ENCODE measurements around the gene NSDHL. TPM values are rescaled to one million over a fixed set of nuclear protein-coding genes. Genes with fewer than 3 reads are reported as not detected.

NSDHL gene
- total and polyA plus RNA-seq, 2 experiments from 2014 or later: 32.4 to 34.3 TPM

DNA sequence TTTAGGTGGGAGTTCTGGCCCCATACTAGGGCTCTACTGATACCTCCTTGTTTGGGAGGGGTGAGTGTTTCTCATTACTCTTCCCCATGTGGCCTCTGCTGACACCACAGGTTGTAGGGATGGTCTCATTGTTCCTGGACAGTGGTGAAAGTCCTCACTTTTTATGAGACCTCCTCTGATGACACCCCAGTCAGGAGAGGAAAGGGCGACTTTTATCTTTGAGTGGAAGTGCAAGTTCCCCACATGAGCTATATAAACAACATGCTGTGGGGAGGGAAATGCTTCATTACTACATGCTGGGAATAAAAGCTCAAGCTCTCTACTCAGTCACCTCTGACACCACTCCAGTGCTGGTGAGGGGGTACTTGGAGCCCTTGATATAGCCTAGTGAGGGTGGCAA, 31.9 kb upstream of the NSDHL start:
- Mint-ChIP-seq H3K4me1 (no peaks in the 10 kb centered on the region), H3K36me3 (ENCODE audit: low read depth) (no peaks in the 10 kb centered on the region), H3K27ac (no peak overlapping the region), H3K4me3 (no peak overlapping the region), H3K27me3 (ENCODE audit: insufficient read depth, low read depth, poor library complexity) (peaks cover 5% of the 10 kb centered on the region), H3K9me3 (no peaks in the 10 kb centered on the region)
- H3K4me3 ChIP-seq: no peak overlapping the region
- no peaks in the 10 kb centered on the region for H3K9me2 ChIP-seq (ENCODE audit: insufficient read depth)
- H3F3A ChIP-seq (replicated peaks; ENCODE audit: low read depth): no peaks in the 10 kb centered on the region
- H3K36me3 ChIP-seq (ENCODE audit: insufficient read depth): no peaks in the 10 kb centered on the region
- no peak for DNase-seq (ENCODE audit: low spot score)
- no peak overlapping the region for H3K27ac ChIP-seq (ENCODE audit: low read depth)
- no peaks in the 10 kb centered on the region for H3K79me2 ChIP-seq (replicated peaks; ENCODE audit: insufficient read depth)
- H3K27me3 ChIP-seq (ENCODE audit: insufficient read depth): no peaks in the 10 kb centered on the region
- no peak overlapping the region for H2AFZ ChIP-seq
- H3K4me2 ChIP-seq: no peak overlapping the region
- ATAC-seq: no peak
- TF ChIP-seq ZNF114 (CRISPR knock-in tag; IDR thresholded peaks at IDR 0.05) (no peak), EZH2phosphoT487 (IDR thresholded peaks at IDR 0.05; ENCODE audit: unreplicated experiment) (no peak), ZNF331 (CRISPR knock-in tag; IDR thresholded peaks at IDR 0.05; ENCODE audit: low read depth) (no peak), CREB1 (CRISPR knock-in tag; IDR thresholded peaks at IDR 0.05; ENCODE audit: low read depth) (no peak), JUNB (IDR thresholded peaks at IDR 0.05; ENCODE audit: unreplicated experiment) (no peak), EZH2 (IDR thresholded peaks at IDR 0.05; ENCODE audit: low read depth, unreplicated experiment) (no peak), NANOG (IDR thresholded peaks at IDR 0.05; ENCODE audit: borderline replicate concordance) (no peak), POLR2AphosphoS5 (IDR thresholded peaks at IDR 0.05; ENCODE audit: low read depth) (no peak), STAT1 (IDR thresholded peaks at IDR 0.05; ENCODE audit: unreplicated experiment) (no peak)
- TF ChIP-seq, protein P1, sequence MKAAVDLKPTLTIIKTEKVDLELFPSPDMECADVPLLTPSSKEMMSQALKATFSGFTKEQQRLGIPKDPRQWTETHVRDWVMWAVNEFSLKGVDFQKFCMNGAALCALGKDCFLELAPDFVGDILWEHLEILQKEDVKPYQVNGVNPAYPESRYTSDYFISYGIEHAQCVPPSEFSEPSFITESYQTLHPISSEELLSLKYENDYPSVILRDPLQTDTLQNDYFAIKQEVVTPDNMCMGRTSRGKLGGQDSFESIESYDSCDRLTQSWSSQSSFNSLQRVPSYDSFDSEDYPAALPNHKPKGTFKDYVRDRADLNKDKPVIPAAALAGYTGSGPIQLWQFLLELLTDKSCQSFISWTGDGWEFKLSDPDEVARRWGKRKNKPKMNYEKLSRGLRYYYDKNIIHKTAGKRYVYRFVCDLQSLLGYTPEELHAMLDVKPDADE (IDR thresholded peaks at IDR 0.05): no peak
- TF ChIP-seq, protein P2, sequence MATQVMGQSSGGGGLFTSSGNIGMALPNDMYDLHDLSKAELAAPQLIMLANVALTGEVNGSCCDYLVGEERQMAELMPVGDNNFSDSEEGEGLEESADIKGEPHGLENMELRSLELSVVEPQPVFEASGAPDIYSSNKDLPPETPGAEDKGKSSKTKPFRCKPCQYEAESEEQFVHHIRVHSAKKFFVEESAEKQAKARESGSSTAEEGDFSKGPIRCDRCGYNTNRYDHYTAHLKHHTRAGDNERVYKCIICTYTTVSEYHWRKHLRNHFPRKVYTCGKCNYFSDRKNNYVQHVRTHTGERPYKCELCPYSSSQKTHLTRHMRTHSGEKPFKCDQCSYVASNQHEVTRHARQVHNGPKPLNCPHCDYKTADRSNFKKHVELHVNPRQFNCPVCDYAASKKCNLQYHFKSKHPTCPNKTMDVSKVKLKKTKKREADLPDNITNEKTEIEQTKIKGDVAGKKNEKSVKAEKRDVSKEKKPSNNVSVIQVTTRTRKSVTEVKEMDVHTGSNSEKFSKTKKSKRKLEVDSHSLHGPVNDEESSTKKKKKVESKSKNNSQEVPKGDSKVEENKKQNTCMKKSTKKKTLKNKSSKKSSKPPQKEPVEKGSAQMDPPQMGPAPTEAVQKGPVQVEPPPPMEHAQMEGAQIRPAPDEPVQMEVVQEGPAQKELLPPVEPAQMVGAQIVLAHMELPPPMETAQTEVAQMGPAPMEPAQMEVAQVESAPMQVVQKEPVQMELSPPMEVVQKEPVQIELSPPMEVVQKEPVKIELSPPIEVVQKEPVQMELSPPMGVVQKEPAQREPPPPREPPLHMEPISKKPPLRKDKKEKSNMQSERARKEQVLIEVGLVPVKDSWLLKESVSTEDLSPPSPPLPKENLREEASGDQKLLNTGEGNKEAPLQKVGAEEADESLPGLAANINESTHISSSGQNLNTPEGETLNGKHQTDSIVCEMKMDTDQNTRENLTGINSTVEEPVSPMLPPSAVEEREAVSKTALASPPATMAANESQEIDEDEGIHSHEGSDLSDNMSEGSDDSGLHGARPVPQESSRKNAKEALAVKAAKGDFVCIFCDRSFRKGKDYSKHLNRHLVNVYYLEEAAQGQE (IDR thresholded peaks at IDR 0.05; ENCODE audit: unreplicated experiment): no peak
- TF ChIP-seq, protein P3, sequence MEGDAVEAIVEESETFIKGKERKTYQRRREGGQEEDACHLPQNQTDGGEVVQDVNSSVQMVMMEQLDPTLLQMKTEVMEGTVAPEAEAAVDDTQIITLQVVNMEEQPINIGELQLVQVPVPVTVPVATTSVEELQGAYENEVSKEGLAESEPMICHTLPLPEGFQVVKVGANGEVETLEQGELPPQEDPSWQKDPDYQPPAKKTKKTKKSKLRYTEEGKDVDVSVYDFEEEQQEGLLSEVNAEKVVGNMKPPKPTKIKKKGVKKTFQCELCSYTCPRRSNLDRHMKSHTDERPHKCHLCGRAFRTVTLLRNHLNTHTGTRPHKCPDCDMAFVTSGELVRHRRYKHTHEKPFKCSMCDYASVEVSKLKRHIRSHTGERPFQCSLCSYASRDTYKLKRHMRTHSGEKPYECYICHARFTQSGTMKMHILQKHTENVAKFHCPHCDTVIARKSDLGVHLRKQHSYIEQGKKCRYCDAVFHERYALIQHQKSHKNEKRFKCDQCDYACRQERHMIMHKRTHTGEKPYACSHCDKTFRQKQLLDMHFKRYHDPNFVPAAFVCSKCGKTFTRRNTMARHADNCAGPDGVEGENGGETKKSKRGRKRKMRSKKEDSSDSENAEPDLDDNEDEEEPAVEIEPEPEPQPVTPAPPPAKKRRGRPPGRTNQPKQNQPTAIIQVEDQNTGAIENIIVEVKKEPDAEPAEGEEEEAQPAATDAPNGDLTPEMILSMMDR (conservative IDR thresholded peaks at IDR 0.05; ENCODE audit: low read depth in 2 of 2): no peak
- TF ChIP-seq, protein P4, sequence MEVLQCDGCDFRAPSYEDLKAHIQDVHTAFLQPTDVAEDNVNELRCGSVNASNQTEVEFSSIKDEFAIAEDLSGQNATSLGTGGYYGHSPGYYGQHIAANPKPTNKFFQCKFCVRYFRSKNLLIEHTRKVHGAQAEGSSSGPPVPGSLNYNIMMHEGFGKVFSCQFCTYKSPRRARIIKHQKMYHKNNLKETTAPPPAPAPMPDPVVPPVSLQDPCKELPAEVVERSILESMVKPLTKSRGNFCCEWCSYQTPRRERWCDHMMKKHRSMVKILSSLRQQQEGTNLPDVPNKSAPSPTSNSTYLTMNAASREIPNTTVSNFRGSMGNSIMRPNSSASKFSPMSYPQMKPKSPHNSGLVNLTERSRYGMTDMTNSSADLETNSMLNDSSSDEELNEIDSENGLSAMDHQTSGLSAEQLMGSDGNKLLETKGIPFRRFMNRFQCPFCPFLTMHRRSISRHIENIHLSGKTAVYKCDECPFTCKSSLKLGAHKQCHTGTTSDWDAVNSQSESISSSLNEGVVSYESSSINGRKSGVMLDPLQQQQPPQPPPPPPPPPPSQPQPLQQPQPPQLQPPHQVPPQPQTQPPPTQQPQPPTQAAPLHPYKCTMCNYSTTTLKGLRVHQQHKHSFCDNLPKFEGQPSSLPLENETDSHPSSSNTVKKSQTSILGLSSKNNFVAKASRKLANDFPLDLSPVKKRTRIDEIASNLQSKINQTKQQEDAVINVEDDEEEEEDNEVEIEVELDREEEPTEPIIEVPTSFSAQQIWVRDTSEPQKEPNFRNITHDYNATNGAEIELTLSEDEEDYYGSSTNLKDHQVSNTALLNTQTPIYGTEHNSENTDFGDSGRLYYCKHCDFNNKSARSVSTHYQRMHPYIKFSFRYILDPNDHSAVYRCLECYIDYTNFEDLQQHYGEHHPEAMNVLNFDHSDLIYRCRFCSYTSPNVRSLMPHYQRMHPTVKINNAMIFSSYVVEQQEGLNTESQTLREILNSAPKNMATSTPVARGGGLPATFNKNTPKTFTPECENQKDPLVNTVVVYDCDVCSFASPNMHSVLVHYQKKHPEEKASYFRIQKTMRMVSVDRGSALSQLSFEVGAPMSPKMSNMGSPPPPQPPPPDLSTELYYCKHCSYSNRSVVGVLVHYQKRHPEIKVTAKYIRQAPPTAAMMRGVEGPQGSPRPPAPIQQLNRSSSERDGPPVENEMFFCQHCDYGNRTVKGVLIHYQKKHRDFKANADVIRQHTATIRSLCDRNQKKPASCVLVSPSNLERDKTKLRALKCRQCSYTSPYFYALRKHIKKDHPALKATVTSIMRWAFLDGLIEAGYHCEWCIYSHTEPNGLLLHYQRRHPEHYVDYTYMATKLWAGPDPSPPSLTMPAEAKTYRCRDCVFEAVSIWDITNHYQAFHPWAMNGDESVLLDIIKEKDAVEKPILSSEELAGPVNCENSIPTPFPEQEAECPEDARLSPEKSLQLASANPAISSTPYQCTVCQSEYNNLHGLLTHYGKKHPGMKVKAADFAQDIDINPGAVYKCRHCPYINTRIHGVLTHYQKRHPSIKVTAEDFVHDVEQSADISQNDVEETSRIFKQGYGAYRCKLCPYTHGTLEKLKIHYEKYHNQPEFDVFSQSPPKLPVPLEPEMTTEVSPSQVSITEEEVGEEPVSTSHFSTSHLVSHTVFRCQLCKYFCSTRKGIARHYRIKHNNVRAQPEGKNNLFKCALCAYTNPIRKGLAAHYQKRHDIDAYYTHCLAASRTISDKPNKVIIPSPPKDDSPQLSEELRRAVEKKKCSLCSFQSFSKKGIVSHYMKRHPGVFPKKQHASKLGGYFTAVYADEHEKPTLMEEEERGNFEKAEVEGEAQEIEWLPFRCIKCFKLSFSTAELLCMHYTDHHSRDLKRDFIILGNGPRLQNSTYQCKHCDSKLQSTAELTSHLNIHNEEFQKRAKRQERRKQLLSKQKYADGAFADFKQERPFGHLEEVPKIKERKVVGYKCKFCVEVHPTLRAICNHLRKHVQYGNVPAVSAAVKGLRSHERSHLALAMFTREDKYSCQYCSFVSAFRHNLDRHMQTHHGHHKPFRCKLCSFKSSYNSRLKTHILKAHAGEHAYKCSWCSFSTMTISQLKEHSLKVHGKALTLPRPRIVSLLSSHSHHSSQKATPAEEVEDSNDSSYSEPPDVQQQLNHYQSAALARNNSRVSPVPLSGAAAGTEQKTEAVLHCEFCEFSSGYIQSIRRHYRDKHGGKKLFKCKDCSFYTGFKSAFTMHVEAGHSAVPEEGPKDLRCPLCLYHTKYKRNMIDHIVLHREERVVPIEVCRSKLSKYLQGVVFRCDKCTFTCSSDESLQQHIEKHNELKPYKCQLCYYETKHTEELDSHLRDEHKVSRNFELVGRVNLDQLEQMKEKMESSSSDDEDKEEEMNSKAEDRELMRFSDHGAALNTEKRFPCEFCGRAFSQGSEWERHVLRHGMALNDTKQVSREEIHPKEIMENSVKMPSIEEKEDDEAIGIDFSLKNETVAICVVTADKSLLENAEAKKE (CRISPR knock-in tag; IDR thresholded peaks at IDR 0.05): no peak
- H4K20me1 ChIP-seq (replicated peaks; ENCODE audit: insufficient read depth): no peaks in the 10 kb centered on the region
- H3K4me1 ChIP-seq (ENCODE audit: insufficient read depth): no peaks in the 10 kb centered on the region
